NCI-H2196 treated with DMSO at 0.1 percent for 48 hours (cell line): ENCODE measurements around the gene CD82.
"Not testable (repeated sequence)": the region's sequence is repeated elsewhere in the genome, so short reads cannot be mapped to it uniquely, and the experiment has no call there.

Experiments used
- DNase-seq: peaks from one replicate; lab custom pipeline; 2025; ENCODE audit not compliant: unreplicated experiment; lab: John Stamatoyannopoulos, UW

The CD82 gene

GRCh38 chr11:44628730-44629700 lies 63.6 kb downstream of the CD82 start:
- DNase-seq: no peak

- no peak for DNase-seq
Measured at GRCh38 chr11:44629732-44630345, 64.4 kb downstream of the CD82 start.

DNA sequence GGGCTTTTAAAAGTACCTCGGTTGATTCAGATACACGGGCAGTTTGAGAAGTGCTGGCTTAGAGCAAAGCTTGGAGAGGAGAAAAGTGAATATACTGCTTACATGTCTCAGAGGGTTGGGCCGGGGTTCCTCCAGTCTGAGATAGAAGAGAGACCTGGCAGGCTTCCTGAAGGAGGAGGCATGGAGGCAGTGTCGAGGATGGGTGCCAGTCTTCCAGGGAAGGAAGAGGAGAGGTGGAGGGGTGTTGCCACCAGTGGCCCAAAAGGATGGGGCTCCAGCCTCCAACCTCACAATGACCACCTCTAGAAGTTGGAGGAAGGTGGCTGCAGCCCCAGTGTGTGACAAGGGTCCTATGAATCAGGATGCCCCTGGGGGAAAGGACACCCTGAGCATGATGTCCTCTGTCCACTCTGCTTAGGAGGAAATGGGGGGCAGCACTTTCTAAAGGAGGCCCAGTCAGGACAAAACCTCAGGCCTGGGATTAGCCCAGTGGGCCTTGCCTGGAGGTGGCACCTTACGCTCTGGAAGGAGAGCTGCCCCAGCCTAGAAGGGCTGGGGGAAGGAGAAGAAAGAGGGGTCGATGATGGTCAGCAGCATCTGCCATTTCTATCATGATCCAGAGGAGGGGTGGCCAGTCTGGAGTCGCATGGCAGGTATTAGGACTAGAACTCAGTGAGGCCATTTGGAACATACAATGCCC lies 65.2 kb downstream of the CD82 start:
- no peak for DNase-seq

GRCh38 chr11:44631831-44632230 lies 66.4 kb downstream of the CD82 start:
- no peak for DNase-seq

DNA sequence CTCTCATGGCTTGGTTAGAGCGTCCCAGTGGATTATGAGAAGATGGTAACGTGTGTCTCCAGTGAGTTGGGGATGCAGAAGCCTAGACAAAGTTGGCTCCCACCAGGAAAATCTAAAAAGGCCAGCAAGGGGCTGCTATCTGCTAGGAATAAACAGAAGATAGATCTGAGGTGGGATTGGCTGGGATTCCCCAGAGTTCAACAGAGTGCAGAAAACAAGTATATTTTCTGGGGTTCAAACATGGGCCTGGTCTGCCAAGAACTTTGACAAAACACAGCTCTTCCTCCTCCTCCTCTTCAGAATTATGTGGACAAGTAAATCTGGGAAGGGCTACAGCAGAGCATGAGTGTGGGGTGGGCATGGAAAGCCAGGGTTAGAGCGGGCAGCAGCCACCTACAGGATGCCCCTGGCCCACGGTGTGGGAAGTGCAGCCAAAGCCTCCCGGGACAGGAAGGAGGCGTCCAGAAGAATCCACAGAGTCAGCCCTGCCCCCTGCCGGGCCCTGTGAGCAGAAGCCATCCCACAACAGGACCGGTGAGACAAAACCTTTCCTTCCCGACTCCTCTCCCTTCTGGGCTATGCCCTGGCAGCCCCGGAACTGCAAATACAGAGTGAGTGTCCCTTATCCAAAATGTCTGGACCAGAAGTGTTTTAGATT lies 67.1 kb downstream of the CD82 start:
- DNase-seq: no peak

GRCh38 chr11:44633641-44634040 lies 68.2 kb downstream of the CD82 start:
- no peak for DNase-seq

GRCh38 chr11:44634401-44635281 lies 69.2 kb downstream of the CD82 start:
- DNase-seq: peak; percentile 44

GRCh38 chr11:44637487-44637886 lies 72.0 kb downstream of the CD82 start:
- no peak for DNase-seq

GRCh38 chr11:44638032-44638431 lies 72.6 kb downstream of the CD82 start:
- no peak for DNase-seq

GRCh38 chr11:44643217-44643616 lies 77.8 kb downstream of the CD82 start:
- no peak for DNase-seq

DNA sequence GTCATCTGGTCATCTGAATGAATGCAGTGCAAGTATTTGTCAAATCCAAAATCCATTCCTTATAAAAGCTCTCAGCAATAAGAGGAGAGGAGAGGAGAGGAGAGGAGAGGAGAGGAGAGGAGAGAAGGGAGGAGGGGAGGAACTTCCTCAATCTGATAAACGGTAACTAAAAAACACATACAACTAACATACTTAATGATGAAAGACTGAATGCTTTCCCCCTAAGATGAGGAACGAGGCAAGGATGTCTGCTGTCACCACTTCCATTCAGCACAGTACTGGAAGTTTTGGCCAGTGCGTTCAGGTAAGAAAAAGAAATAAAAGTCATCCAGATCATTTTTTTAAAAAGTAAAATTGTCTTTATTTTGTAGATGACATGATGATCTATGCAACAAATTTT lies 80.4 kb downstream of the CD82 start:
- no peak for DNase-seq

GRCh38 chr11:44647255-44647955 lies 81.9 kb downstream of the CD82 start:
- not testable (repeated sequence) for DNase-seq

DNA sequence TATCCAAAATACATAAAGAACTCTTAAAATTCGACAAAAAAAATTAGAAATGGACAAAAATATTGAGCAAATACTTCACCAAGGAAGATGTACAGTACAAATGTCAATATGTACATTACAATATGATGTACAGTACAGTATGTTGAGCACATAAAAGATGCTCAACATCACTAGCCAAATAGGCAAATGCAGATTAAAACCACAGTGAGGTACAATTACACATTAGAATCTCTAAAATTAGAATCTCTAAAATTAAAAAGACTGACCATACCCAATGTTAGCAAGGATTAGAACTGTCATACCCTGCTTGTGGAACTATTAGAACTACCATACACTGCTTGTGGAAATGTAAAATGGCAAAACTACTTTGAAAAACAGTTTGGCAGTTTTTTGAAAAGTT lies 82.6 kb downstream of the CD82 start:
- DNase-seq: no peak

DNA sequence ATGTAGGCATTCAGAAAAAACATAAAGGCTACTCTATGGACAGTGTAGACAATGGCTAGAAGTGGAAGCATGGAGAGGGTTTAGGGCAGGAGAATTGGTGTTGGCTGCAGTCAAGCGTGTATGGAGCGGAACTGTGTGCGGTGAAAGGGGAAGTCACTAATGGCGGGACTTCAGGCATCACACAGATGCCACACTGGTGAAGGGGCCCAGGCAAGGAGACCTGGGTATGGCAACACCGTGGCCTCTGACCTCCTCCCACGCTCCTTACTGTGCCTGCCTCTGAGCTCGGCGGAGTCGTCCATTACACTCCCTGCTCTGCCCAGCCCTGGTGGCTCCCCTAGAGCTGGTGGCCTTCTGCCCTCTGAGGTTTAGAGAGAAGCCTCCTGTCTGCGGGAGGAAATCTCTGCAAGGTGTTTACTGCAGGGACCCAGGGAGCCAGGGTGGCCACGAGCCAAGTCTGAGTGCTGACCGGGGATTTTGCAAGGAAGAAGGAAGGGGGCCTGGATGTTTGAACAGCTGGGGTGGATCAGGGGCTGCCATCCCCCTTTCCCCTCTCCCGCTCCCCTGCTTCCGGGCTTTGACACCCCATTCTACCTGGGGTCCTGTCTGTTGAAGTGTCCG lies 86.2 kb downstream of the CD82 start:
- DNase-seq: no peak

GRCh38 chr11:44652901-44653644 lies 87.6 kb downstream of the CD82 start:
- DNase-seq: no peak

GRCh38 chr11:44654057-44654456 lies 88.6 kb downstream of the CD82 start:
- DNase-seq: no peak

- no peak for DNase-seq
Measured at GRCh38 chr11:44654596-44654995, 89.1 kb downstream of the CD82 start.

DNA sequence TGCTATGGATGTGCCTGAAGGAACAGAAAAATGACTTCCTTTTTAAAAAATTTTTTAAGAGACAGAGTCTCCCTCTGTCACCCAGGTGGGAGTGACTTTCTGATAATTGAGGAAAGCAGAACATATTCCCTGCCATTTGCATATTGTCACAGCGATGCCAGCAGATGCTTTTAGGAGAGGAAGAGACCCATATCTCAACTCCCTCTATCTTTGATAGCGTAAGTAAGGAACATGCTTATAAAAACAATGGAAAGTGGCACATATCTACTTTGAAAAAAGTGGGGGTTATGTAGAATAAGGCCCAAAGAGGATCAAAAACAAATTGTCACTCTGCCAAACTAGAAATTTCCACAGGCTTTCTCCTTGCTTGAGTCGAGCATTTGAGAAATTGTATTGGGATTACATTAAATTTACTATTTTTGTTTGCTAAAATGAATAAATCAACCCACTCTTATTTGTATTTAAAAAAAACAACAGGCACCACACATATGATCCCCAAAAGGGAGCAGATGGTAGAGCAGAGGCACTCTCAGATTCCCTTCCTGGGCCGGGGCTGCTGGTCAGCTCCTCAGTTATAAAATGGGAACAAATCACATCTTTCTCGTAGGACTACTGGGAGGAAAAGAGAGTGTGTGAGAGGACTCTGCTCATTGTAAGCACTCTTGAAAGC lies 92.5 kb downstream of the CD82 start:
- DNase-seq: no peak
